ENCODE results near the gene ZNF652. TPM values are rescaled to one million over a fixed set of nuclear protein-coding genes. Genes with fewer than 3 reads are reported as not detected.

The ZNF652 gene
- total and polyA plus RNA-seq, 2 of the 4 experiments (the other 2 are of a cell fraction) = 3.6 to 8.8 TPM

GRCh38 chr17:49387498-49388289 lies 25.6 kb upstream of the ZNF652 start:
- DNase-seq (no peak), ATAC-seq (ENCODE audit: low read depth) (no peak)
- H3K4me3 ChIP-seq (ENCODE audit: insufficient read depth, low read depth, low read length) = no peak overlapping the region
- H3K27me3 ChIP-seq (ENCODE audit: control insufficient read depth, insufficient read depth, low read length) = 0 out of 2 replicates have a peak, but pooled peaks cover 2% of the 10 kb centered on the region
- H3K4ac ChIP-seq (ENCODE audit: low read depth, low read length) = no peak overlapping the region
- H3K56ac ChIP-seq (ENCODE audit: extremely low read depth, insufficient read depth, low read length) = no peak overlapping the region
- POLR2A ChIA-PET (ENCODE audit: unreplicated experiment) = no interaction called here
- H3K79me1 ChIP-seq (ENCODE audit: low read depth in 1 of 2, low read length in 2 of 2) = no peaks in the 10 kb centered on the region
- H3K23ac ChIP-seq (ENCODE audit: low read depth, low read length) = no peak overlapping the region
- BruUV-seq (replicated peaks) = no TSS peak
- CTCF ChIA-PET = no interaction called here
- H4K20me1 ChIP-seq (ENCODE audit: insufficient read depth, low read length) = no peaks in the 10 kb centered on the region
- no peak overlapping the region for H4K8ac ChIP-seq (ENCODE audit: low read depth in 2 of 2, low read length in 2 of 2)
- TF ChIP-seq MAFK (IDR thresholded peaks at IDR 0.05; ENCODE audit: low read depth, low read length) (no peak), NFE2L2 (IDR thresholded peaks at IDR 0.05; ENCODE audit: low read depth, low read length) (no peak), MXI1 (IDR thresholded peaks at IDR 0.05; ENCODE audit: borderline replicate concordance, low read depth, low read length) (no peak), SMC3 (IDR thresholded peaks at IDR 0.05; ENCODE audit: low read depth, low read length) (no peak), POLR2A (IDR thresholded peaks at IDR 0.05; ENCODE audit: low read depth, low read length) (no peak), CEBPB (IDR thresholded peaks at IDR 0.05; ENCODE audit: low read depth, low read length) (no peak), ELK1 (IDR thresholded peaks at IDR 0.05; ENCODE audit: borderline replicate concordance, low read depth, low read length) (no peak), FOS (IDR thresholded peaks at IDR 0.05; ENCODE audit: low read depth, low read length) (no peak)
- TF ChIP-seq, protein P1, sequence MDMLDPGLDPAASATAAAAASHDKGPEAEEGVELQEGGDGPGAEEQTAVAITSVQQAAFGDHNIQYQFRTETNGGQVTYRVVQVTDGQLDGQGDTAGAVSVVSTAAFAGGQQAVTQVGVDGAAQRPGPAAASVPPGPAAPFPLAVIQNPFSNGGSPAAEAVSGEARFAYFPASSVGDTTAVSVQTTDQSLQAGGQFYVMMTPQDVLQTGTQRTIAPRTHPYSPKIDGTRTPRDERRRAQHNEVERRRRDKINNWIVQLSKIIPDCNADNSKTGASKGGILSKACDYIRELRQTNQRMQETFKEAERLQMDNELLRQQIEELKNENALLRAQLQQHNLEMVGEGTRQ (IDR thresholded peaks at IDR 0.05; ENCODE audit: low read depth, low read length) = no peak
- no peak overlapping the region for H2BK5ac ChIP-seq (ENCODE audit: low read depth, low read length, poor library complexity, severe bottlenecking)
- peaks cover 4% of the 10 kb centered on the region for H3K9me1 ChIP-seq (ENCODE audit: insufficient read depth, low read length)
- peaks cover 8% of the 10 kb centered on the region for H3K4me1 ChIP-seq (ENCODE audit: control insufficient read depth, insufficient read depth, low read length)
- no peak overlapping the region for H2AK9ac ChIP-seq (replicated peaks; ENCODE audit: low read depth, low read length, poor library complexity)
- intact Hi-C loops (cut with micrococcal nuclease) (no loop called here), dilution Hi-C loops (cut with HindIII; ENCODE audit: low sequenced_read_pairs, unreplicated experiment) (no loop called here), in situ Hi-C loops (cut with MboI; ENCODE audit: low sequenced_read_pairs) (no loop called here)
- H2BK20ac ChIP-seq (ENCODE audit: low read depth, low read length) = no peak overlapping the region
- H3K14ac ChIP-seq (replicated peaks; ENCODE audit: low read depth, low read length) = no peak overlapping the region
- 0 out of 2 replicates have a peak overlapping the region, but pooled peaks have one; percentile 24 for H2AK5ac ChIP-seq (ENCODE audit: low read depth, low read length)
- H3K27ac ChIP-seq (ENCODE audit: insufficient read depth, low read length) = no peak overlapping the region
- H2AFZ ChIP-seq (replicated peaks; ENCODE audit: low read length, poor library complexity) = peak overlapping the region; percentile 41
- H3K9me3 ChIP-seq (ENCODE audit: control insufficient read depth, insufficient read depth, low read length) = no peaks in the 10 kb centered on the region
- H3K4me2 ChIP-seq (ENCODE audit: low read depth, low read length) = no peak overlapping the region
- H2BK120ac ChIP-seq (ENCODE audit: low read depth, low read length) = no peak overlapping the region
- no peak overlapping the region for H4K5ac ChIP-seq (ENCODE audit: low read depth, low read length)
- no peak overlapping the region for H3K9ac ChIP-seq (ENCODE audit: low read depth, low read length)
- H3K36me3 ChIP-seq (ENCODE audit: control insufficient read depth, insufficient read depth, low read length) = no peaks in the 10 kb centered on the region
- no peak overlapping the region for H3K18ac ChIP-seq (ENCODE audit: low read depth, low read length)
- H4K91ac ChIP-seq (ENCODE audit: insufficient read depth, low read depth, low read length) = no peak overlapping the region
- H2BK15ac ChIP-seq (ENCODE audit: low read depth, low read length) = no peak overlapping the region
- WGBS, 2 experiments (ENCODE audit: extremely low coverage in 2 of 2, insufficient read length in 1 of 2) = 68% methylated on average over 4 of the region's 11 CpGs; no CpG with 5 or more reads in 1 of the 2 experiments

Measured in IMR-90 (cell line).